HL-60 (cell line): ENCODE results near the gene MPI.

Experiments
- GABPA ChIP-seq: IDR thresholded peaks from 2 replicates; pipeline ENCODE4 v1.6.1; 2012; ENCODE audit warnings: low read depth
- POLR2AphosphoS5 ChIP-seq: IDR thresholded peaks from 2 replicates; pipeline ENCODE4 v1.6.1; 2012; ENCODE audit warnings: low read depth
- SPI1 ChIP-seq: IDR thresholded peaks from 2 replicates; pipeline ENCODE4 v1.6.1; 2012; ENCODE audit warnings: low read depth, mild to moderate bottlenecking, borderline replicate concordance
- TF ChIP-seq, protein P1 (sequence below): IDR thresholded peaks from one replicate; pipeline ENCODE4 v1.5.1; 2011; ENCODE audit warnings: low read length, control low read depth, inconsistent platforms; ENCODE audit not compliant: insufficient read depth

DNA sequence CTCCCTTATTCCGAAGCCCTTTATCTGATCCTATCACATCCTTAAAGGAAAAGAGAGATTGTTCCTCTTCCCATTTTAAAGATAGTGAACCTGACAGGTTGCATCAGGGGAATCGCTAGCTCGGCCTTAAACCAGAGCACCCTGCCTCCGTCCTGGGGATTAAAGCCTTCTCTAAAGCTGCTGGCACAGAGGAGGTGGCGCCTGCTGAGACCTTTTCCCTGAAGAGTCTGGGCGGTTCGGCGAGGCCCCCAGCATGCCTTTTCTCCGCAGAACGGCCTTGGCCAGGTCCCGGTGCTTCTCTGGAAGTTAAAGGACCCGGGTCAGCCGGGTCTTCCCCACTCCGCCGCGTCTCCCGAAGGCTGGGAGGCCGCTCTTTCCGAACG, 16.2 kb downstream of the MPI start:
- TF ChIP-seq, protein P1, sequence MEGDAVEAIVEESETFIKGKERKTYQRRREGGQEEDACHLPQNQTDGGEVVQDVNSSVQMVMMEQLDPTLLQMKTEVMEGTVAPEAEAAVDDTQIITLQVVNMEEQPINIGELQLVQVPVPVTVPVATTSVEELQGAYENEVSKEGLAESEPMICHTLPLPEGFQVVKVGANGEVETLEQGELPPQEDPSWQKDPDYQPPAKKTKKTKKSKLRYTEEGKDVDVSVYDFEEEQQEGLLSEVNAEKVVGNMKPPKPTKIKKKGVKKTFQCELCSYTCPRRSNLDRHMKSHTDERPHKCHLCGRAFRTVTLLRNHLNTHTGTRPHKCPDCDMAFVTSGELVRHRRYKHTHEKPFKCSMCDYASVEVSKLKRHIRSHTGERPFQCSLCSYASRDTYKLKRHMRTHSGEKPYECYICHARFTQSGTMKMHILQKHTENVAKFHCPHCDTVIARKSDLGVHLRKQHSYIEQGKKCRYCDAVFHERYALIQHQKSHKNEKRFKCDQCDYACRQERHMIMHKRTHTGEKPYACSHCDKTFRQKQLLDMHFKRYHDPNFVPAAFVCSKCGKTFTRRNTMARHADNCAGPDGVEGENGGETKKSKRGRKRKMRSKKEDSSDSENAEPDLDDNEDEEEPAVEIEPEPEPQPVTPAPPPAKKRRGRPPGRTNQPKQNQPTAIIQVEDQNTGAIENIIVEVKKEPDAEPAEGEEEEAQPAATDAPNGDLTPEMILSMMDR: no peak
- TF ChIP-seq POLR2AphosphoS5 (no peak), GABPA (no peak), SPI1 (no peak)
